ENCODE measurements around the gene HIVEP1. TPM values are rescaled to one million over a fixed set of nuclear protein-coding genes. Genes with fewer than 3 reads are reported as not detected.
A peak's percentile ranks its signal among the peaks of the same experiment; 100 is the strongest.

Gene HIVEP1
- total RNA-seq, 4 donors from 2014 or later: 23.2 to 41.5 (median 32.6) TPM

DNA sequence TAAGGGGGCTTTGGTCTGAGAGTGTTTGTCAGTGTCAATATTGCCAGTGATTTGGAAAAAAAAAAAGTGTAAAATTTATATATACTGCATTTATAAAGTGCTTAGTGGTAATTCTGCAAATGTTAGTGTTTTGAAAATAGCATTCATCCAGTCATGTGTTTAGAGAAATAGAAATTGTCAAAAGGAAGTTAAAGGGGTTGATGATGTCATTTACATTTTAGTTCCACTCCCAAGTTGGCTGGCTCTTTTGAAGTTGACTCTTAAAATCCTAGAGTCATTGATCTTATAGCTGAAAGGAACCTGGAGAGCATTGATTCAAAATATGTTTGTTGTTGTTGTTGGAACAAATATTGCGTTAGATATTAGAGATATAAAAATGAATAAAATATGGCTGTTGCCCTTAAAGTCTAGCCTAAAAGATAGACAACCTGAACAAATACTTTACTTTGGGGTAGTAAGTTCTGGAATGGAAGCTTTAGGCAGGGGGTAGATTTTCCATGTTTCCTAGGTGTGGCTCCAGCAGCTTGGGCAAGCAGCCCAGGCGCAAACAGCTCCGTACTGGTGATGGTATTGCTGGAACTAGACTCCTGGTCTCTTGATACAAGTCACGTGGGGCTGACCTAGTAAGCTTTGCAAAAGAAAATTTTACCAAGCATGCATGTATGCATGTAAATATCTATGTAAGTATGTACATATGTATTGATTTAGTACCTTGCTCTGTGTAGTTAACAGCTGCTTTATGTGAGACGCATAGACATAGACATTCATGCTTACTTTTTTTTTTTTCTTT, 46.3 kb downstream of the HIVEP1 start:
- H3K4me3 ChIP-seq (ENCODE audit: low read depth, poor library complexity, severe bottlenecking): no peak overlapping the region
- intact Hi-C loops (cut with DNase I; ENCODE audit: low total_unique reads): no loop called here
- WGBS, 2 donors: 41 to 46% methylated on average over 5 of the region's 5 CpGs
- DNase-seq (ENCODE audit: low spot score in 2 of 2): no peak
- TF ChIP-seq, protein P1, sequence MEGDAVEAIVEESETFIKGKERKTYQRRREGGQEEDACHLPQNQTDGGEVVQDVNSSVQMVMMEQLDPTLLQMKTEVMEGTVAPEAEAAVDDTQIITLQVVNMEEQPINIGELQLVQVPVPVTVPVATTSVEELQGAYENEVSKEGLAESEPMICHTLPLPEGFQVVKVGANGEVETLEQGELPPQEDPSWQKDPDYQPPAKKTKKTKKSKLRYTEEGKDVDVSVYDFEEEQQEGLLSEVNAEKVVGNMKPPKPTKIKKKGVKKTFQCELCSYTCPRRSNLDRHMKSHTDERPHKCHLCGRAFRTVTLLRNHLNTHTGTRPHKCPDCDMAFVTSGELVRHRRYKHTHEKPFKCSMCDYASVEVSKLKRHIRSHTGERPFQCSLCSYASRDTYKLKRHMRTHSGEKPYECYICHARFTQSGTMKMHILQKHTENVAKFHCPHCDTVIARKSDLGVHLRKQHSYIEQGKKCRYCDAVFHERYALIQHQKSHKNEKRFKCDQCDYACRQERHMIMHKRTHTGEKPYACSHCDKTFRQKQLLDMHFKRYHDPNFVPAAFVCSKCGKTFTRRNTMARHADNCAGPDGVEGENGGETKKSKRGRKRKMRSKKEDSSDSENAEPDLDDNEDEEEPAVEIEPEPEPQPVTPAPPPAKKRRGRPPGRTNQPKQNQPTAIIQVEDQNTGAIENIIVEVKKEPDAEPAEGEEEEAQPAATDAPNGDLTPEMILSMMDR (IDR thresholded peaks at IDR 0.05): no peak
- TF ChIP-seq POLR2A (IDR thresholded peaks at IDR 0.05): no peak

DNA sequence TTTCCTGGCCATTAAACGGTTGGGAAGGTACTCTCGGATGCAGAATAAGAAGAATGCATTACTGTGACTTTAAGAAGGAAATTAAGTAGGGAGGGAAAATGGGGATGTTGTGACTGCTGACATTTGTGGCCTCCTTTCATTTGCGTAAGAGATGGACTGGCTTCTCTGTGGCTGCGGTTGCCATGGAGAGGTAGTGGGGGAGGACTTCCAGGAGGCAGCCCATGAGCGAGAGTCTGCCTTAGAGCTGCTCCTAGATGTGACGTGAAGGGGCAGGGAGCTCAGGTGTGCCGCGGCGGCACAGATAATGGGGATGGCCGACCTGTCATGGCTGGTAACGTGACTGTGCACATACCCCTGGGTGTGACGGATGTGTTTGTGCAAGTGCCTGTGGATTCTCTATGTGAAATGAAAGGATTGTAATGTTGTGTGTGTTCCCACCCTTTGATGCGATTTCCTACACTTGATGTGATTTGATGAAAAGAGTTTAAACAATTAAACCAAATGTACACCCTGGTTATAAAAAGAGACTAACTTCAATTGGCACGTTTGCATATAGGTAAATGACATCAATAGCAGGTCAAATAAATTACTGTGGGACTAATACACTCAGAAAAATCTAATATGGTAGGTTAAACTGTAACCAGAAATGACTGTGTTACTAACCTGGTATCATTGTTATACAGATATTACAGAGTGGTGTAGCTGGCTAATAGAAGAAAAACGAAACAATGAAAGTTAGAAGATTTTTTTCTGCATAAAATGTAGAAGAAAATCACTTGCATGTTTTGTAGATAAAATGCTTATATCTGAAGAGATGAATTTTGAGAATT, 48.9 kb downstream of the HIVEP1 start:
- DNase-seq (ENCODE audit: low spot score in 2 of 2): peak; percentile 66 to 89
- intact Hi-C loops (cut with DNase I; ENCODE audit: low total_unique reads): no loop called here
- 43% methylated on average over 15 of the region's 15 CpGs for WGBS, 2 donors

DNA sequence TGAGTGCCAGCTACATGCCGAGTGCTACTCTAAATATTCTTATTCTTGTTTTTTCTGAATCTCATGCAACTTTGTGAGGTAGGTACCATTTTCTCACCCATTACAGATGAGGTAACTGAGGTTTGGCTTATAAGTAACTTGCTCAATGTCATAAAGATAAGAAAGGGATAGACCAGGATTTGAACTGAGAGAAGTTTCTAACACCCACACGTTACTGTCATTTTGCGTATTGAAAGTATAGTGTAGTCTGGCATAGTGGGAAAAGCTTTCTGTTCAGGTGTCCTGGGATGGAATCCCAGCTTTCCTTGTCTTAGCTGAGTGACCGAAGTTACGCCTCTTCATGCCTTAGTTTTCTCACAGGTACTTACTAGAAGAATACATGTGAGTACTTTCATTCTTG, 50.5 kb downstream of the HIVEP1 start:
- intact Hi-C loops (cut with DNase I; ENCODE audit: low total_unique reads): no loop called here
- no peak for DNase-seq (ENCODE audit: low spot score in 2 of 2)
- TF ChIP-seq, protein P1 (IDR thresholded peaks at IDR 0.05): no peak
- no peak for TF ChIP-seq POLR2A (IDR thresholded peaks at IDR 0.05)
- 95 to 97% methylated on average over 5 of the region's 5 CpGs for WGBS, 2 donors
- no peak overlapping the region for H3K4me3 ChIP-seq (ENCODE audit: low read depth, poor library complexity, severe bottlenecking)

More for the DNA sequence above, 48.9 kb downstream of the HIVEP1 start:
- H3K4me3 ChIP-seq (ENCODE audit: low read depth, poor library complexity, severe bottlenecking): no peak overlapping the region
- TF ChIP-seq, protein P1 (IDR thresholded peaks at IDR 0.05): no peak
- TF ChIP-seq POLR2A (IDR thresholded peaks at IDR 0.05): no peak

DNA sequence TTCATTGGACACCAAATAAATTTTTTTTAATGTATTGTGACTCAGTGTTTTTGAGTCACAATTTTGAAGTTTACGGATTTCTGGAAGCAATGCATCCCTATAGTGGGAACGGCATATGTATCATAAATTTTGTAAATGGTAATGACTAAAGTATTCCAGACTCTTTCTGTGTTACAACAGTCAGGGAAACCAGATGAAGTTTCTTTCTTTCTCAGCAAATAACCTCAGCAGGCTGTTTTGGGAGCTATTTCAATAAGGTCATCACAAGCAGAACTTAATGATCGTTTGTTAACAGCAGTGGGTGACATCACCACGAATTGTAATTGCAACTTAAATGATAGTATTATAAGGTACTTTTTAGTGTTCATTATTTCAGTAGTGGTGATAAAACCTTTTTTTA, 52.0 kb downstream of the HIVEP1 start:
- no peak overlapping the region for H3K4me3 ChIP-seq (ENCODE audit: low read depth, poor library complexity, severe bottlenecking)
- intact Hi-C loops (cut with DNase I; ENCODE audit: low total_unique reads): no loop called here
- no peak for DNase-seq (ENCODE audit: low spot score in 2 of 2)
- TF ChIP-seq POLR2A (IDR thresholded peaks at IDR 0.05): no peak
- TF ChIP-seq, protein P1 (IDR thresholded peaks at IDR 0.05): no peak
- WGBS, 2 donors: 71 to 80% methylated on average over 4 of the region's 4 CpGs

DNA sequence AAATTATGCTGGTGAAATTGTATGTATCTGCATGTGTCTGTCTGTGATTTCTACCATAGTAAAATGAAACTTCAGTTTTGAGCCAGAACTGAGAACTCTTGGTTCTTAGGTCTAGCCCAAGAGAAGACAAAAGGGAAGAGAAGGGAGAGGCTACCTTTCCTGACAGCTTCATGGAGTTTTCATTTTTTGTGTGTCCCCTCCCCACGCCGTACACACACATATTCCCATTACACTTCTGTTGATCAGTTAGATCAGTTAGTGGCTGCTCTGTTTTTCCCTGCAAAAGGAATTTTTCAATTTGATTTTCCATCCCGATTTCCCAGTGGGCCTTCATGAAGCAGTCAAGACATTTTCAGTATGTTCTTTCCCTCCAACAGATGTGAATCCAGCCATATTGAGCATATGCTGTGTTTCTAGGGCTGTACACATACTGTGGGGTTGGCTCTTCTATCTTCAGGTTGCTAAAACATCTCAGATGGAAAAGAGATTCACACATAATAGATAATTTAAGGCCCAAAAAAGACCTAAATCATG, 52.5 kb downstream of the HIVEP1 start:
- H3K4me3 ChIP-seq (ENCODE audit: low read depth, poor library complexity, severe bottlenecking): no peak overlapping the region
- WGBS, 2 donors: 74 to 85% methylated on average over 3 of the region's 3 CpGs
- intact Hi-C loops (cut with DNase I; ENCODE audit: low total_unique reads): no loop called here

More for the DNA sequence above, 52.5 kb downstream of the HIVEP1 start:
- TF ChIP-seq, protein P1 (IDR thresholded peaks at IDR 0.05): no peak
- no peak for TF ChIP-seq POLR2A (IDR thresholded peaks at IDR 0.05)
- no peak for DNase-seq (ENCODE audit: low spot score in 2 of 2)
